Measurements from ENCODE around the gene RAB36. TPM values are rescaled to one million over a fixed set of nuclear protein-coding genes. Genes with fewer than 3 reads are reported as not detected.

RAB36 gene
- total and polyA plus RNA-seq, 9 of the 15 experiments (the other 6 are each of a cell fraction or from before 2014, with no cell fraction given) = 0.04 to 0.50 (median 0.08) TPM; not detected in 3

- Histone ChIP-seq H2AFZ (ENCODE audit: low read depth, low read length) (no peak overlapping the region), H3K4me2 (ENCODE audit: insufficient read depth, low read length) (no peak overlapping the region), H3K36me3 (ENCODE audit: control insufficient read depth, insufficient read depth, low read length) (no peaks in the 10 kb centered on the region), H3K79me2 (ENCODE audit: control insufficient read depth, insufficient read depth, low read length) (no peaks in the 10 kb centered on the region), H3K27me3 (ENCODE audit: control insufficient read depth in 2 of 2, insufficient read depth in 2 of 2, low read length in 2 of 2) (peaks cover 50 to 95% of the 10 kb centered on the region in 2 experiments), H3K9me3 (replicated peaks; ENCODE audit: control insufficient read depth, insufficient read depth, low read depth, low read length) (no peaks in the 10 kb centered on the region), H3K4me3 (no peak overlapping the region), H3K9me1 (ENCODE audit: control insufficient read depth, insufficient read depth, low read length) (peaks cover 26% of the 10 kb centered on the region), H3K4me1 (replicated peaks in 1 of 2; ENCODE audit: control insufficient read depth in 2 of 2, insufficient read depth in 2 of 2, low read length in 2 of 2) (peaks cover 9 to 23% of the 10 kb centered on the region in 2 experiments; a peak in 4 of 5 replicates), H3K9ac (ENCODE audit: insufficient read depth in 1 of 2, low read depth in 2 of 2, low read length in 2 of 2) (0 out of 4 replicates have a peak overlapping the region, but pooled peaks of 1 of the 2 experiments have one; percentile 7), H3K27ac (ENCODE audit: extremely low read depth, low read depth, low read length) (no peak overlapping the region), H4K20me1 (replicated peaks; ENCODE audit: control insufficient read depth, insufficient read depth, low read length) (peaks cover 76% of the 10 kb centered on the region)
- POLR2A ChIA-PET = interaction anchor here (0.6 to 19.0 kb wide), 19 partner anchors 9 to 908 kb away, joined by 3 to 414 read pairs (median 4); partner anchors contain the start of gene RAB36
- intact Hi-C loops (cut with micrococcal nuclease) = loop anchor here (5.0 to 10.0 kb wide), 2 partner anchors 400 to 658 kb away; no protein-coding TSS in a partner anchor
- ATAC-seq (no peak), DNase-seq (ENCODE audit: extremely low read depth in 1 of 4, low spot score in 3 of 4) (peak in 3 of 4 experiments; percentile 54 to 61 (median 58)), FAIRE-seq (no peak)
- CTCF ChIA-PET (ENCODE audit: low intra/inter-chr PET ratio) = interaction anchor here (0.8 to 12.0 kb wide), 2 partner anchors 163 to 167 kb away, joined by 3 to 549 read pairs; no protein-coding TSS in a partner anchor
- no peak for TF ChIP-seq GTF2F1 (IDR thresholded peaks at IDR 0.05; ENCODE audit: low read depth, low read length)
- TF ChIP-seq ZHX1 (conservative IDR thresholded peaks at IDR 0.05; ENCODE audit: low read length) = 0 out of 2 replicates have a peak, but pooled peaks have one; percentile 49
- TF ChIP-seq PCBP2 (IDR thresholded peaks at IDR 0.05; ENCODE audit: low read depth, low read length, poor library complexity, severe bottlenecking) = no peak
- peak; percentile 34; the same call in 1 of the 2 replicates for TF ChIP-seq SREBF1 (IDR thresholded peaks at IDR 0.05; ENCODE audit: borderline replicate concordance, low read depth, low read length)
- TF ChIP-seq KAT8 (IDR thresholded peaks at IDR 0.05; ENCODE audit: low read depth) = no peak
- TF ChIP-seq SMC3 (conservative IDR thresholded peaks at IDR 0.05; ENCODE audit: insufficient read depth, low read depth, low read length) = 0 out of 2 replicates have a peak, but pooled peaks have one; percentile 12
- no peak for TF ChIP-seq CBFB (CRISPR knock-in tag; IDR thresholded peaks at IDR 0.05)
- TF ChIP-seq TEAD4 (IDR thresholded peaks at IDR 0.05; ENCODE audit: low read length) = 0 out of 2 replicates have a peak, but pooled peaks have one; percentile 7
- no peak for TF ChIP-seq TEAD4 (CRISPR knock-in tag; IDR thresholded peaks at IDR 0.05; ENCODE audit: borderline replicate concordance)
- no TSS peak for BruUV-seq (replicated peaks)
- in situ Hi-C loops (cut with MboI) = no loop called here
- WGBS (ENCODE audit: insufficient coverage, low coverage, missing lambda C conversion rate) = 1% methylated on average over 13 of the region's 13 CpGs
These were observed 22.9 kb upstream of the RAB36 start for GRCh38 chr22:23122216-23122957.

Data from K562 (cell line).